CD4-positive, alpha-beta T cell treated with Interleukin-4 for 1 hour (primary cell): ENCODE data around the gene NIT2.
"Not testable (repeated sequence)": the region's sequence is repeated elsewhere in the genome, so short reads cannot be mapped to it uniquely, and the experiment has no call there.

Experiments used
- DNase-seq, 2 donors: peaks; one replicate each; pipeline ENCODE4 v3.0.0-alpha.2; 2020 to 2022

NIT2 gene

GRCh38 chr3:100338911-100339310 lies 4.4 kb downstream of the NIT2 start:
- no peak for DNase-seq

GRCh38 chr3:100339786-100340185 lies 5.2 kb downstream of the NIT2 start:
- no peak for DNase-seq

GRCh38 chr3:100340527-100340926 lies 6.0 kb downstream of the NIT2 start:
- no peak for DNase-seq

GRCh38 chr3:100348727-100349126 lies 14.2 kb downstream of the NIT2 start:
- no peak for DNase-seq

GRCh38 chr3:100351770-100352169 lies 17.2 kb downstream of the NIT2 start:
- DNase-seq: not testable (repeated sequence)

- DNase-seq: no peak
Observed at GRCh38 chr3:100352296-100353231, 18.0 kb downstream of the NIT2 start.

- no peak for DNase-seq
Observed at GRCh38 chr3:100354850-100355249, 20.3 kb downstream of the NIT2 start.

GRCh38 chr3:100358413-100358812 lies 23.9 kb downstream of the NIT2 start:
- no peak for DNase-seq

GRCh38 chr3:100359035-100359434 lies 24.5 kb downstream of the NIT2 start:
- DNase-seq: no peak

- DNase-seq: no peak
Observed at GRCh38 chr3:100360757-100361496, 26.4 kb downstream of the NIT2 start.

- DNase-seq: no peak
Observed at GRCh38 chr3:100361897-100362296, 27.3 kb downstream of the NIT2 start.

- no peak for DNase-seq
Observed at GRCh38 chr3:100364421-100364820, 29.9 kb downstream of the NIT2 start.

GRCh38 chr3:100366424-100366823 lies 31.9 kb downstream of the NIT2 start:
- no peak for DNase-seq

GRCh38 chr3:100368441-100368840 lies 33.9 kb downstream of the NIT2 start:
- DNase-seq: no peak

GRCh38 chr3:100370756-100371155 lies 36.2 kb downstream of the NIT2 start:
- DNase-seq: no peak

GRCh38 chr3:100374521-100374920 lies 40.0 kb downstream of the NIT2 start:
- DNase-seq: no peak

GRCh38 chr3:100376301-100376700 lies 41.7 kb downstream of the NIT2 start:
- no peak for DNase-seq

- DNase-seq: no peak
Observed at GRCh38 chr3:100384733-100385525, 50.4 kb downstream of the NIT2 start.

GRCh38 chr3:100386437-100387074 lies 52.0 kb downstream of the NIT2 start:
- no peak for DNase-seq

GRCh38 chr3:100389025-100389424 lies 54.5 kb downstream of the NIT2 start:
- DNase-seq: no peak

GRCh38 chr3:100395679-100396431 lies 61.3 kb downstream of the NIT2 start:
- no peak for DNase-seq

- DNase-seq: no peak
Observed at GRCh38 chr3:100396967-100397366, 62.4 kb downstream of the NIT2 start.
